Measurements from ENCODE around the gene COL5A1.

COL5A1 gene

GRCh38 chr9:134826336-134827285, 185.0 kb downstream of the COL5A1 start:
- no peak for DNase-seq (ENCODE audit: extremely low read depth, low read depth)
- TF ChIP-seq CTCF (IDR thresholded peaks at IDR 0.05; ENCODE audit: low read depth, low read length) = no peak

- TF ChIP-seq CTCF (IDR thresholded peaks at IDR 0.05; ENCODE audit: low read depth, low read length) = no peak
- DNase-seq (ENCODE audit: extremely low read depth, low read depth) = no peak
Measured at GRCh38 chr9:134827559-134827958, 186.0 kb downstream of the COL5A1 start.

GRCh38 chr9:134827993-134828392, 186.4 kb downstream of the COL5A1 start:
- no peak for DNase-seq (ENCODE audit: extremely low read depth, low read depth)
- TF ChIP-seq CTCF (IDR thresholded peaks at IDR 0.05; ENCODE audit: low read depth, low read length) = no peak

GRCh38 chr9:134828892-134829291, 187.3 kb downstream of the COL5A1 start:
- TF ChIP-seq CTCF (IDR thresholded peaks at IDR 0.05; ENCODE audit: low read depth, low read length) = no peak
- no peak for DNase-seq (ENCODE audit: extremely low read depth, low read depth)

GRCh38 chr9:134829356-134829937, 187.8 kb downstream of the COL5A1 start:
- TF ChIP-seq CTCF (IDR thresholded peaks at IDR 0.05; ENCODE audit: low read depth, low read length) = no peak
- no peak for DNase-seq (ENCODE audit: extremely low read depth, low read depth)

GRCh38 chr9:134830126-134830525, 188.5 kb downstream of the COL5A1 start:
- TF ChIP-seq CTCF (IDR thresholded peaks at IDR 0.05; ENCODE audit: low read depth, low read length) = no peak
- no peak for DNase-seq (ENCODE audit: extremely low read depth, low read depth)

All from AG09319 (cell line).